WERI-Rb-1 (cell line): ENCODE results near the gene PAPPA.

Source experiments
- DNase-seq: peaks from one replicate; pipeline ENCODE4 v3.0.0-alpha.2; 2020
- H3K27ac ChIP-seq: fragments of 250-450 bp; sonication (Bioruptor Pico); 2 replicates; pipeline ENCODE4 v1.5.1; 2020; ENCODE audit warnings: mild to moderate bottlenecking, moderate library complexity
- H3K27me3 ChIP-seq: fragments of 250-450 bp; sonication (Bioruptor Pico); 2 replicates; pipeline ENCODE4 v1.5.1; 2021; ENCODE audit warnings: mild to moderate bottlenecking, low read depth, moderate library complexity; ENCODE audit not compliant: insufficient read depth, severe bottlenecking
- H3K36me3 ChIP-seq: fragments of 250-450 bp; sonication (Bioruptor Pico); 2 replicates; pipeline ENCODE4 v1.5.1; 2020; ENCODE audit warnings: mild to moderate bottlenecking, moderate library complexity
- H3K4me3 ChIP-seq: 2 replicates; pipeline ENCODE4 v1.5.1; 2011; ENCODE audit warnings: low read depth, mild to moderate bottlenecking, control low read depth, low read length
- H3K9me3 ChIP-seq: fragments of 250-450 bp; sonication (Bioruptor Pico); 2 replicates; pipeline ENCODE4 v1.5.1; 2021; ENCODE audit warnings: mild to moderate bottlenecking, moderate library complexity; ENCODE audit not compliant: severe bottlenecking
- CTCF ChIP-seq: IDR thresholded peaks from 2 replicates; pipeline ENCODE4 v1.5.1; 2011; ENCODE audit warnings: low read depth, mild to moderate bottlenecking, control low read depth, inconsistent platforms, low read length

The PAPPA gene

GRCh38 chr9:116166713-116167112 lies 13.1 kb downstream of the PAPPA start:
- no peak for DNase-seq
- TF ChIP-seq CTCF, result no peak
- Histone ChIP-seq H3K27me3 (no peaks in the 10 kb centered on the region), H3K4me3 (no peak overlapping the region), H3K9me3 (no peaks in the 10 kb centered on the region), H3K27ac (no peak overlapping the region), H3K36me3 (no peaks in the 10 kb centered on the region)

- TF ChIP-seq CTCF, result no peak
- no peak for DNase-seq
These were observed 14.6 kb downstream of the PAPPA start for GRCh38 chr9:116168231-116168630.

GRCh38 chr9:116172216-116172615 lies 18.6 kb downstream of the PAPPA start:
- no peaks in the 10 kb centered on the region for H3K9me3 ChIP-seq
- TF ChIP-seq CTCF, result no peak
- no peaks in the 10 kb centered on the region for H3K36me3 ChIP-seq
- no peak for DNase-seq
- H3K4me3 ChIP-seq, result no peak overlapping the region
- H3K27me3 ChIP-seq, result no peaks in the 10 kb centered on the region
- no peak overlapping the region for H3K27ac ChIP-seq

More at GRCh38 chr9:116168231-116168630, 14.6 kb downstream of the PAPPA start:
- Histone ChIP-seq H3K27ac (no peak overlapping the region), H3K27me3 (no peaks in the 10 kb centered on the region), H3K36me3 (no peaks in the 10 kb centered on the region), H3K9me3 (no peaks in the 10 kb centered on the region), H3K4me3 (no peak overlapping the region)

- DNase-seq, result no peak
- Histone ChIP-seq H3K27ac (no peak overlapping the region), H3K9me3 (no peaks in the 10 kb centered on the region), H3K4me3 (no peak overlapping the region), H3K27me3 (no peaks in the 10 kb centered on the region), H3K36me3 (no peaks in the 10 kb centered on the region)
- no peak for TF ChIP-seq CTCF
These were observed 20.8 kb downstream of the PAPPA start for GRCh38 chr9:116174347-116174746.

GRCh38 chr9:116175614-116176013 lies 22.0 kb downstream of the PAPPA start:
- Histone ChIP-seq H3K27me3 (no peaks in the 10 kb centered on the region), H3K36me3 (no peaks in the 10 kb centered on the region), H3K27ac (no peak overlapping the region), H3K4me3 (no peak overlapping the region), H3K9me3 (no peaks in the 10 kb centered on the region)
- no peak for TF ChIP-seq CTCF
- DNase-seq, result no peak

GRCh38 chr9:116178481-116179211 lies 25.1 kb downstream of the PAPPA start:
- Histone ChIP-seq H3K4me3 (no peak overlapping the region), H3K36me3 (no peaks in the 10 kb centered on the region), H3K27ac (no peak overlapping the region), H3K27me3 (no peaks in the 10 kb centered on the region), H3K9me3 (no peaks in the 10 kb centered on the region)
- no peak for DNase-seq
- TF ChIP-seq CTCF, result no peak
